IMR-90 (cell line): ENCODE measurements around the gene RNGTT. TPM values are rescaled to one million over a fixed set of nuclear protein-coding genes. Genes with fewer than 3 reads are reported as not detected.

ENCODE experiments used
- ATAC-seq: fragments of 200-7000 bp; cut with Tn5 transposase; 2 replicates; pipeline ENCODE4 v1.9.1; 2020; ENCODE audit warnings: low read depth, mild to moderate bottlenecking, moderate library complexity
- BruUV-seq: library from RNA; stranded (reverse); fragments of 400-500 nt; replicated peaks from 2 replicates; lab custom pipeline; 2021; lab: Mats Ljungman, UMichigan
- CTCF ChIA-PET: fragments of 300-600 bp; formaldehyde crosslinking; extraction: SDS; loops from one replicate; lab custom pipeline; 2021; ENCODE audit warnings: antibody characterized with exemption; lab: Yijun Ruan, JAX
- POLR2A ChIA-PET: fragments of 300-600 bp; sonication (Branson Sonifier 250); formaldehyde crosslinking; loops from one replicate; lab custom pipeline; 2022; ENCODE audit warnings: antibody characterized with exemption; ENCODE audit not compliant: unreplicated experiment; lab: Charles Lee
- DNase-seq: peaks from one replicate; pipeline ENCODE4 v3.0.0; 2013
- H2AFZ ChIP-seq: replicated peaks from 2 replicates; pipeline ENCODE3; 2013; ENCODE audit warnings: low read length, mild to moderate bottlenecking; ENCODE audit not compliant: poor library complexity
- H2AK5ac ChIP-seq: 2 replicates; pipeline ENCODE4 v1.6.1; 2013; ENCODE audit warnings: low read depth, low read length, inconsistent platforms
- H2AK9ac ChIP-seq: replicated peaks from 2 replicates; pipeline ENCODE3; 2013; ENCODE audit warnings: mild to moderate bottlenecking, low read depth, low read length, moderate library complexity; ENCODE audit not compliant: poor library complexity
- H2BK120ac ChIP-seq: 2 replicates; pipeline ENCODE4 v1.6.1; 2013; ENCODE audit warnings: low read depth, low read length, inconsistent platforms
- H2BK15ac ChIP-seq: 3 replicates; pipeline ENCODE4 v1.6.1; 2013; ENCODE audit warnings: low read depth, low read length, inconsistent platforms
- H2BK20ac ChIP-seq: 2 replicates; pipeline ENCODE4 v1.6.1; 2013; ENCODE audit warnings: low read depth, mild to moderate bottlenecking, inconsistent platforms, low read length, moderate library complexity
- H2BK5ac ChIP-seq: 2 replicates; pipeline ENCODE4 v1.6.1; 2013; ENCODE audit warnings: mild to moderate bottlenecking, low read depth, low read length, inconsistent platforms; ENCODE audit not compliant: poor library complexity, severe bottlenecking
- H3K14ac ChIP-seq: replicated peaks from 2 replicates; pipeline ENCODE4 v1.6.1; 2013; ENCODE audit warnings: low read depth, low read length, inconsistent platforms
- H3K18ac ChIP-seq: 2 replicates; pipeline ENCODE4 v1.6.1; 2013; ENCODE audit warnings: low read depth, low read length, control low read depth
- H3K23ac ChIP-seq: 2 replicates; pipeline ENCODE4 v1.6.1; 2013; ENCODE audit warnings: low read depth, low read length, inconsistent platforms
- H3K27ac ChIP-seq: 2 replicates; pipeline ENCODE4 v1.5.1; 2013; ENCODE audit warnings: mild to moderate bottlenecking, control low read depth, low read length; ENCODE audit not compliant: insufficient read depth
- H3K27me3 ChIP-seq: 2 replicates; pipeline ENCODE4 v1.6.1; 2013; ENCODE audit warnings: low read length; ENCODE audit not compliant: control insufficient read depth, insufficient read depth
- H3K36me3 ChIP-seq: 2 replicates; pipeline ENCODE4 v1.6.1; 2013; ENCODE audit warnings: low read length, mixed read lengths; ENCODE audit not compliant: control insufficient read depth, insufficient read depth
- H3K4ac ChIP-seq: 2 replicates; pipeline ENCODE4 v1.6.1; 2013; ENCODE audit warnings: low read depth, low read length, inconsistent platforms
- H3K4me1 ChIP-seq: 2 replicates; pipeline ENCODE4 v1.6.1; 2013; ENCODE audit warnings: low read length, mixed read lengths; ENCODE audit not compliant: control insufficient read depth, insufficient read depth
- H3K4me2 ChIP-seq: 2 replicates; pipeline ENCODE4 v1.6.1; 2013; ENCODE audit warnings: low read depth, mild to moderate bottlenecking, control low read depth, low read length, moderate library complexity
- H3K4me3 ChIP-seq: 2 replicates; pipeline ENCODE4 v1.5.1; 2013; ENCODE audit warnings: low read depth, mild to moderate bottlenecking, control low read depth, low read length, moderate library complexity; ENCODE audit not compliant: insufficient read depth
- H3K56ac ChIP-seq: 2 replicates; pipeline ENCODE4 v1.6.1; 2013; ENCODE audit warnings: low read length, inconsistent platforms; ENCODE audit not compliant: insufficient read depth; ENCODE audit errors: extremely low read depth
- H3K79me1 ChIP-seq, 2 experiments: 2 replicates each; pipeline ENCODE4 v1.6.1; 2013; ENCODE audit warnings: low read length in 2 of 2, inconsistent platforms in 1 of 2, low read depth in 1 of 2
- H3K9ac ChIP-seq: 2 replicates; pipeline ENCODE4 v1.6.1; 2013; ENCODE audit warnings: low read depth, low read length, control low read depth
- H3K9me1 ChIP-seq: 2 replicates; pipeline ENCODE4 v1.6.1; 2013; ENCODE audit warnings: low read length, inconsistent platforms; ENCODE audit not compliant: insufficient read depth
- H3K9me3 ChIP-seq: 2 replicates; pipeline ENCODE4 v1.6.1; 2013; ENCODE audit warnings: low read length; ENCODE audit not compliant: control insufficient read depth, insufficient read depth
- H4K20me1 ChIP-seq: 2 replicates; pipeline ENCODE4 v1.6.1; 2013; ENCODE audit warnings: low read length, inconsistent platforms; ENCODE audit not compliant: insufficient read depth
- H4K5ac ChIP-seq: 2 replicates; pipeline ENCODE4 v1.6.1; 2013; ENCODE audit warnings: mild to moderate bottlenecking, low read depth, low read length, control low read depth
- H4K8ac ChIP-seq, 2 experiments: 2 replicates each; pipeline ENCODE4 v1.6.1; 2013; ENCODE audit warnings: low read depth in 2 of 2, low read length in 2 of 2, control low read depth in 1 of 2, inconsistent platforms in 1 of 2
- H4K91ac ChIP-seq: 2 replicates; pipeline ENCODE4 v1.6.1; 2013; ENCODE audit warnings: low read depth, low read length, inconsistent platforms; ENCODE audit not compliant: insufficient read depth
- BHLHE40 ChIP-seq: fragments of 150-350 bp; IDR thresholded peaks from 2 replicates; pipeline ENCODE4 v1.6.1; 2016; ENCODE audit warnings: mild to moderate bottlenecking, low read depth, low read length
- CEBPB ChIP-seq: IDR thresholded peaks from 2 replicates; pipeline ENCODE4 v1.6.1; 2012; ENCODE audit warnings: low read depth, low read length, improper control_type of control experiment
- CHD1 ChIP-seq: IDR thresholded peaks from 2 replicates; pipeline ENCODE4 v1.6.1; 2012; ENCODE audit warnings: low read depth, low read length, improper control_type of control experiment
- ELK1 ChIP-seq: fragments of 150-350 bp; IDR thresholded peaks from 2 replicates; pipeline ENCODE4 v1.6.1; 2016; ENCODE audit warnings: low read depth, mild to moderate bottlenecking, low read length, moderate library complexity, borderline replicate concordance
- MAFK ChIP-seq: IDR thresholded peaks from 2 replicates; pipeline ENCODE4 v1.6.1; 2012; ENCODE audit warnings: low read depth, low read length, improper control_type of control experiment
- POLR2A ChIP-seq: IDR thresholded peaks from 2 replicates; pipeline ENCODE4 v1.6.1; 2012; ENCODE audit warnings: mild to moderate bottlenecking, low read depth, low read length
- RFX5 ChIP-seq: IDR thresholded peaks from 2 replicates; pipeline ENCODE4 v1.8.0; 2012; ENCODE audit warnings: low read depth, mild to moderate bottlenecking, low read length, moderate library complexity
- USF2 ChIP-seq: fragments of 150-350 bp; IDR thresholded peaks from 2 replicates; pipeline ENCODE4 v1.6.1; 2017; ENCODE audit warnings: mild to moderate bottlenecking, antibody characterized with exemption, low read length, low read depth
- WGBS, 2 experiments: methylation state at CpG; one replicate each; pipeline versions ENCODE4 v1.1.5 to v1.1.7; 2013; ENCODE audit warnings: missing lambda C conversion rate in 2 of 2; ENCODE audit not compliant: insufficient read length in 1 of 2; ENCODE audit errors: extremely low coverage in 2 of 2; 5-methylcytosine and 5-hydroxymethylcytosine counted together
- dilution Hi-C: fragments of 300-500 bp; cut with HindIII; formaldehyde crosslinking; loops from one replicate; pipeline ENCODE4 v1.14.3; 2018; ENCODE audit warnings: low sequenced_read_pairs; ENCODE audit not compliant: unreplicated experiment
- in situ Hi-C: fragments of 300-500 bp; cut with MboI; formaldehyde crosslinking; loops from 3 replicates; pipeline ENCODE4 v1.14.3; 2019; ENCODE audit warnings: low sequenced_read_pairs, inconsistent platforms, mixed read lengths
- intact Hi-C: fragments of 100-400 bp; cut with micrococcal nuclease; formaldehyde crosslinking; loops from 2 replicates; pipeline ENCODE4 v1.10.0; 2022
- polyA plus RNA-seq, 3 experiments: library from polyadenylated mRNA; depleted of rRNA; stranded (reverse); fragments of >200 nt; gene quantifications; 2 replicates each; pipeline ENCODE4 v1.2.3, GENCODE V29; 2012; ENCODE audit warnings: low replicate concordance in 1 of 3
- total RNA-seq: library from RNA; depleted of rRNA; stranded (reverse); fragments of >200 nt; gene quantifications from 2 replicates; pipeline ENCODE4 v1.2.3, GENCODE V29; 2012

Gene RNGTT
- total and polyA plus RNA-seq, 2 of the 4 experiments (the other 2 are of a cell fraction), result 5.4 to 21.7 TPM

DNA sequence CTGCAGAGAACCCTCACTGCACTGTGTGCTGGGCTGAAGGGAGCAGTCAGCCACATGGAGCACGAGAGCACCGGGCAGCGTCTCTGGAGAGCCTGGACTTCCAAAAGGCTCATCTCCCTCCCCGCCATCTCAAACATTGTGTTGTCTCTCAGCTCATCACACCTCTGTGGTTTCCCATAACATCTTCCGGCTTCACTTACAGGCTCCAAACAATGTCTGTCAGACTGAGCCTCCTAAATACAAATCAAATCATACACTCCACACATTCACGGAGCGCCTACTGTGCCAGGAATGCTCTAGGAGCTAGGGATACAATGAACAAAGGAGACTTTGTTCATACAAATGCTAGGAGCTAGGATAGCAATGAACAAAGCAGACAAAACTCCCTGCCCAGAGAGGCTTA is 398.0 kb downstream of the RNGTT start:
- H3K14ac ChIP-seq, result no peak overlapping the region
- no peaks in the 10 kb centered on the region for H4K20me1 ChIP-seq
- no peaks in the 10 kb centered on the region for H3K36me3 ChIP-seq
- no peak overlapping the region for H3K56ac ChIP-seq
- H3K18ac ChIP-seq, result no peak overlapping the region
- no peak overlapping the region for H3K27ac ChIP-seq
- H3K4me3 ChIP-seq, result no peak overlapping the region
- no peak overlapping the region for H3K4me2 ChIP-seq
- H3K9me3 ChIP-seq, result no peaks in the 10 kb centered on the region
- WGBS, 2 experiments, result 68% methylated on average over 4 of the region's 7 CpGs; no CpG with 5 or more reads in 1 of the 2 experiments
- POLR2A ChIA-PET, result no interaction called here
- in situ Hi-C loops, result no loop called here
- H3K4me1 ChIP-seq, result no peaks in the 10 kb centered on the region
- no peak for ATAC-seq
- dilution Hi-C loops, result no loop called here
- TF ChIP-seq MAFK, result no peak
- TF ChIP-seq CEBPB, result no peak
- TF ChIP-seq RFX5, result no peak
- TF ChIP-seq CHD1, result no peak
- no peak for TF ChIP-seq USF2
- no peak for TF ChIP-seq ELK1
- TF ChIP-seq BHLHE40, result no peak
- no peak for TF ChIP-seq POLR2A
- H2BK20ac ChIP-seq, result no peak overlapping the region
- CTCF ChIA-PET, result no interaction called here
- intact Hi-C loops, result no loop called here
- H2AFZ ChIP-seq, result no peak overlapping the region
- no peak overlapping the region for H2BK15ac ChIP-seq
- no peak overlapping the region for H4K5ac ChIP-seq
- no peak overlapping the region for H4K91ac ChIP-seq
- no peaks in the 10 kb centered on the region for H3K27me3 ChIP-seq
- H3K23ac ChIP-seq, result no peak overlapping the region
- BruUV-seq, result no TSS peak
- H3K9ac ChIP-seq, result no peak overlapping the region
- H4K8ac ChIP-seq, result no peak overlapping the region
- no peak overlapping the region for H2BK120ac ChIP-seq
- no peaks in the 10 kb centered on the region for H3K9me1 ChIP-seq
- DNase-seq, result no peak
- no peak overlapping the region for H3K4ac ChIP-seq
- H2AK9ac ChIP-seq, result no peak overlapping the region
- H2BK5ac ChIP-seq, result no peak overlapping the region
- H2AK5ac ChIP-seq, result no peak overlapping the region
- no peaks in the 10 kb centered on the region for H3K79me1 ChIP-seq
